ENCODE results near the gene TCERG1L.

The TCERG1L gene

DNA sequence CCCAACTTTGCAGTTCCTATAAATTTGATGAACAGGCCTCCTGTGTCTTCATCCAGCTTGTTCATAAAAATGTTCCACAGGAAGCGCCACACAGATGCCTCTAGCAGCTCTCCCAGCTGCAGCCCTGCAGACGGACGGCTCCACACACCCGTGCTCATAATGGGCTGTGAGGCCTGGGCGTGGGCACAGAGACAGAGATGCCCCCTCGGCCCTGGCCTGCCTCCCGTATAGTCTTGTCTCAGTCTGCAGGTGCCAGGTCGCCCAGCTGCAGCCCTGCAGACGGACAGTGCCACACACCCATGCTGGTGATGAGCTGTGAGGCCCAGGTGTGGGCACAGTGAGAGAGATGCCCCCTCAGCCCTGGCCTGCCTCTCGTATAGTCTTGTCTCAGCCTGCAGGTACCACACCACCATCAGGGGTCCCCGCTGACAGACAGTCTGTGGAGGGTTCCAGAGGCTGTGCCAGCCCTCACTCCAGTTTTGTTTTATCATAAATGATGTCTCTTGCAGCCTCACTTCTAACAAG is 189.9 kb downstream of the TCERG1L start:
- Histone ChIP-seq H3K4me3 (ENCODE audit: low read depth in 1 of 2, low read length in 2 of 2) (no peak overlapping the region), H3K9me3 (ENCODE audit: control insufficient read depth in 1 of 2, low read length in 2 of 2) (peaks cover 0 to 5% of the 10 kb centered on the region in 2 donors), H3K27me3 (ENCODE audit: low read depth, low read length) (no peaks in the 10 kb centered on the region), H3K4me1 (ENCODE audit: control insufficient read depth in 1 of 2, insufficient read depth in 2 of 2, low read length in 2 of 2) (no peaks in the 10 kb centered on the region), H3K27ac (ENCODE audit: low read length) (no peak overlapping the region), H3K36me3 (ENCODE audit: control insufficient read depth in 1 of 2, insufficient read depth in 2 of 2, low read length in 2 of 2) (no peaks in the 10 kb centered on the region)

DNA sequence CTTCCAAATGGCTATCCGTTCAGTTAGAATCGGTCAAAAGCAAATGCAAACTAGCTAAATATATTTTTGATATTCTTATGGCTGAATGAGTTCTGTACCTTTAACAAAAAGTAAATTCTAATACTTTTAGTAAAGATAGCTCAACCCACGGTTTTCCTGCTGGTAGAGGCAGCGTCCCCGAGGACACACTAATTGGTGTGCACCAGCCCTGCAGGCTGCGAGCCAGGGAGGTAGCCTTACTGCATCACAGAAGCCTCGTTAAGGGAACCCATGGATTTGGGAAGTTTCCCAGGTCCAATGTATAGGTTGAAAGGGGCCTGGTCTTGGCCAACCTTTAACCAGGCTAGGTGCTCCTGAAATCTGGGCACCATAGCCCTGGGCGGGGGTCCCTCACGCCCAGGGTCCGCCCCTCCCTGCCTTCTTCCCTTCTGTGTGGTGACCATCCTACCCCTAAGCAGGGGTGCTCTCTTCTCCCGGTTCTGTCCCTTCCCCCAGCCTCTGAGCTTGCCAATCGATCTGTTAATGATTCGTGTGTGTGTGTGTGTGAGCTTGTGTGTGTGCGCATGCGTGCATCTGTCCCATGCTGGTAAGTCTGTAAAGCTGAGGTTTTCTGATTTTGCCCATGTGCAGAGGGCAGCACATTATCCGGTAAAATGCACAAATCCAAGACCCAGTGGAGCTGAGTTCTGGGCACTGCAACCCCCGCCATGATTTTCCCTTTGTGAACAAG is 191.7 kb downstream of the TCERG1L start:
- Histone ChIP-seq H3K27me3 (ENCODE audit: low read depth, low read length) (no peaks in the 10 kb centered on the region), H3K27ac (ENCODE audit: low read length) (no peak overlapping the region), H3K4me1 (ENCODE audit: control insufficient read depth in 1 of 2, insufficient read depth in 2 of 2, low read length in 2 of 2) (no peaks in the 10 kb centered on the region)

GRCh38 chr10:131117416-131118212 is 193.9 kb downstream of the TCERG1L start:
- H3K9me3 ChIP-seq (ENCODE audit: control insufficient read depth in 1 of 2, low read length in 2 of 2), result peaks cover 0 to 5% of the 10 kb centered on the region in 2 donors

More for the DNA sequence above, 191.7 kb downstream of the TCERG1L start:
- Histone ChIP-seq H3K4me3 (ENCODE audit: low read depth in 1 of 2, low read length in 2 of 2) (no peak overlapping the region), H3K9me3 (ENCODE audit: control insufficient read depth in 1 of 2, low read length in 2 of 2) (peaks cover 0 to 5% of the 10 kb centered on the region in 2 donors), H3K36me3 (ENCODE audit: control insufficient read depth in 1 of 2, insufficient read depth in 2 of 2, low read length in 2 of 2) (no peaks in the 10 kb centered on the region)

GRCh38 chr10:131116991-131117375 is 194.5 kb downstream of the TCERG1L start:
- H3K27me3 ChIP-seq (ENCODE audit: low read depth, low read length), result no peaks in the 10 kb centered on the region
- H3K4me3 ChIP-seq (ENCODE audit: low read depth in 1 of 2, low read length in 2 of 2), result no peak overlapping the region
- no peaks in the 10 kb centered on the region for H3K36me3 ChIP-seq (ENCODE audit: control insufficient read depth in 1 of 2, insufficient read depth in 2 of 2, low read length in 2 of 2)
- H3K9me3 ChIP-seq (ENCODE audit: control insufficient read depth in 1 of 2, low read length in 2 of 2), result no peaks in the 10 kb centered on the region
- H3K27ac ChIP-seq (ENCODE audit: low read length), result no peak overlapping the region
- no peaks in the 10 kb centered on the region for H3K4me1 ChIP-seq (ENCODE audit: control insufficient read depth in 1 of 2, insufficient read depth in 2 of 2, low read length in 2 of 2)

More at GRCh38 chr10:131117416-131118212, 193.9 kb downstream of the TCERG1L start:
- H3K27me3 ChIP-seq (ENCODE audit: low read depth, low read length), result no peaks in the 10 kb centered on the region
- H3K36me3 ChIP-seq (ENCODE audit: control insufficient read depth in 1 of 2, insufficient read depth in 2 of 2, low read length in 2 of 2), result no peaks in the 10 kb centered on the region
- no peaks in the 10 kb centered on the region for H3K4me1 ChIP-seq (ENCODE audit: control insufficient read depth in 1 of 2, insufficient read depth in 2 of 2, low read length in 2 of 2)
- H3K4me3 ChIP-seq (ENCODE audit: low read depth in 1 of 2, low read length in 2 of 2), result no peak overlapping the region
- H3K27ac ChIP-seq (ENCODE audit: low read length), result no peak overlapping the region

- Histone ChIP-seq H3K27me3 (ENCODE audit: low read depth, low read length) (no peaks in the 10 kb centered on the region), H3K36me3 (ENCODE audit: control insufficient read depth in 1 of 2, insufficient read depth in 2 of 2, low read length in 2 of 2) (no peaks in the 10 kb centered on the region), H3K27ac (ENCODE audit: low read length) (no peak overlapping the region), H3K4me1 (ENCODE audit: control insufficient read depth in 1 of 2, insufficient read depth in 2 of 2, low read length in 2 of 2) (no peaks in the 10 kb centered on the region), H3K4me3 (ENCODE audit: low read depth in 1 of 2, low read length in 2 of 2) (no peak overlapping the region), H3K9me3 (ENCODE audit: control insufficient read depth in 1 of 2, low read length in 2 of 2) (no peaks in the 10 kb centered on the region)
Observed at GRCh38 chr10:131116216-131116990, 195.1 kb downstream of the TCERG1L start.

DNA sequence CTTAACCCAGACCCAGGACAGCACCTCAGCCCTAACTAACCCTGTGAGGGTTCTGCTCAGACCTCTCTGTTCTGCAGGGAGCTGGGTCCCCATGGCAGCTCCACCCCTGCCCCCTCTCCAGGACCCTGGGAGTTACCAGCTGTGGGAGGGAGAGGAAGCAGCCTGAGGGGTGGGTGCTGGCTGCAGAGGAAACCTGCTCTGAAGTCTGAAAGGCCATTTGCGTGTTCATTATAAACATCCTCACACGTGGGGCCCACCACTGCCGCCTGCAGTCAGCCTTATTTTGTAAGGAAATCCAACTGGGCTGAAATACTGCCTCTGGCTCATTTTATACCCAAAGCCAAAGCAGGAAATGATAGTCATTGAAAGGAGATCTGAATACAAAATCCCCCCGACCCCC is 195.7 kb downstream of the TCERG1L start:
- Histone ChIP-seq H3K4me3 (ENCODE audit: low read depth in 1 of 2, low read length in 2 of 2) (no peak overlapping the region), H3K27me3 (ENCODE audit: low read depth, low read length) (no peaks in the 10 kb centered on the region), H3K9me3 (ENCODE audit: control insufficient read depth in 1 of 2, low read length in 2 of 2) (no peaks in the 10 kb centered on the region), H3K4me1 (ENCODE audit: control insufficient read depth in 1 of 2, insufficient read depth in 2 of 2, low read length in 2 of 2) (no peaks in the 10 kb centered on the region), H3K27ac (ENCODE audit: low read length) (no peak overlapping the region), H3K36me3 (ENCODE audit: control insufficient read depth in 1 of 2, insufficient read depth in 2 of 2, low read length in 2 of 2) (no peaks in the 10 kb centered on the region)

DNA sequence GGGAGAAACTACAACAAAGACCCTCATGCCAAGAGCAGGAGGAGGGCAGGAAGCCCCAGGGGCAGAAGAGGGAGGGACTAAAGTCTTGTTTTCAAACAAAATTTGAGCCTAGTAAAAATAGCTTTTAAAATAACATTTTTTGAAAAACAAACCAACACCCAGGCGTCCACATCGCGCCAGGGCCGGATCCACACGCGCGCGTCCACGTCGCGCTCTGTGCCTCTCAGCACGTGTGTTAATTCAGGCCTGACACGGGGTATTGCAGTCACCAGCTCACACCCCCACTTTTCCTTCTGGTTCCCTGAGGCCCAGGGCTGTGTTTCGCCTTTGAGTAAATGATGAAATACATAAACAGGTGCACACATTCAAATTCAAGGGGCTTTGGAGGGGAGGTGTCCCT is 196.2 kb downstream of the TCERG1L start:
- H3K27ac ChIP-seq (ENCODE audit: low read length), result no peak overlapping the region
- no peak overlapping the region for H3K4me3 ChIP-seq (ENCODE audit: low read depth in 1 of 2, low read length in 2 of 2)
- H3K27me3 ChIP-seq (ENCODE audit: low read depth, low read length), result no peaks in the 10 kb centered on the region
- H3K36me3 ChIP-seq (ENCODE audit: control insufficient read depth in 1 of 2, insufficient read depth in 2 of 2, low read length in 2 of 2), result no peaks in the 10 kb centered on the region
- no peaks in the 10 kb centered on the region for H3K4me1 ChIP-seq (ENCODE audit: control insufficient read depth in 1 of 2, insufficient read depth in 2 of 2, low read length in 2 of 2)
- H3K9me3 ChIP-seq (ENCODE audit: control insufficient read depth in 1 of 2, low read length in 2 of 2), result no peaks in the 10 kb centered on the region

GRCh38 chr10:131114846-131115245 is 196.7 kb downstream of the TCERG1L start:
- H3K4me3 ChIP-seq (ENCODE audit: low read depth in 1 of 2, low read length in 2 of 2), result no peak overlapping the region
- no peaks in the 10 kb centered on the region for H3K27me3 ChIP-seq (ENCODE audit: low read depth, low read length)
- no peaks in the 10 kb centered on the region for H3K4me1 ChIP-seq (ENCODE audit: control insufficient read depth in 1 of 2, insufficient read depth in 2 of 2, low read length in 2 of 2)
- no peak overlapping the region for H3K27ac ChIP-seq (ENCODE audit: low read length)
- no peaks in the 10 kb centered on the region for H3K36me3 ChIP-seq (ENCODE audit: control insufficient read depth in 1 of 2, insufficient read depth in 2 of 2, low read length in 2 of 2)
- no peaks in the 10 kb centered on the region for H3K9me3 ChIP-seq (ENCODE audit: control insufficient read depth in 1 of 2, low read length in 2 of 2)

- Histone ChIP-seq H3K4me1 (ENCODE audit: control insufficient read depth in 1 of 2, insufficient read depth in 2 of 2, low read length in 2 of 2) (no peaks in the 10 kb centered on the region), H3K4me3 (ENCODE audit: low read depth in 1 of 2, low read length in 2 of 2) (no peak overlapping the region), H3K27me3 (ENCODE audit: low read depth, low read length) (no peaks in the 10 kb centered on the region), H3K9me3 (ENCODE audit: control insufficient read depth in 1 of 2, low read length in 2 of 2) (no peaks in the 10 kb centered on the region), H3K27ac (ENCODE audit: low read length) (no peak overlapping the region), H3K36me3 (ENCODE audit: control insufficient read depth in 1 of 2, insufficient read depth in 2 of 2, low read length in 2 of 2) (no peaks in the 10 kb centered on the region)
Observed at GRCh38 chr10:131113709-131114291, 197.7 kb downstream of the TCERG1L start.

DNA sequence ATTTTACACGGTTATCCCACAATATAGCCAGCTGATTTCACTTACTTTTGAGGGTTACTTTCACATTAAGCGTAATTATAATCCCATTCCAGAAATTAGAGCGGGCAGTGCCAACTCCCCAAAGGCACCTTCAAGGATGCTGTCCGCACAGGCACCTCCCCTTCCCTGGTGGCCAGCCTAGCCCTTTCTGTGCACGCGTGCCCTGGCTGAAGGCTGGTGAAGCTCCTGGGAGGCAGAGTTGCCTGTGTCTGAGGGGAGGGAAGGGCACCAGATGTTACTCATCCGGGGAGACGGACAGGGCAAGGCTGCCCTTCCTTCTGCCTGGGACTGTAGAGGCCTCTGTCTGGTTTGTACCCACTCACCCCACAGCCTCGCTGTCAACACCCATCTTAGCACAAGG is 198.4 kb downstream of the TCERG1L start:
- Histone ChIP-seq H3K4me3 (ENCODE audit: low read depth in 1 of 2, low read length in 2 of 2) (no peak overlapping the region), H3K4me1 (ENCODE audit: control insufficient read depth in 1 of 2, insufficient read depth in 2 of 2, low read length in 2 of 2) (no peaks in the 10 kb centered on the region), H3K36me3 (ENCODE audit: control insufficient read depth in 1 of 2, insufficient read depth in 2 of 2, low read length in 2 of 2) (no peaks in the 10 kb centered on the region), H3K27ac (ENCODE audit: low read length) (no peak overlapping the region), H3K27me3 (ENCODE audit: low read depth, low read length) (no peaks in the 10 kb centered on the region), H3K9me3 (ENCODE audit: control insufficient read depth in 1 of 2, low read length in 2 of 2) (no peaks in the 10 kb centered on the region)

GRCh38 chr10:131112691-131113090 is 198.8 kb downstream of the TCERG1L start:
- no peaks in the 10 kb centered on the region for H3K4me1 ChIP-seq (ENCODE audit: control insufficient read depth in 1 of 2, insufficient read depth in 2 of 2, low read length in 2 of 2)
- H3K27ac ChIP-seq (ENCODE audit: low read length), result no peak overlapping the region
- no peaks in the 10 kb centered on the region for H3K27me3 ChIP-seq (ENCODE audit: low read depth, low read length)
- no peaks in the 10 kb centered on the region for H3K36me3 ChIP-seq (ENCODE audit: control insufficient read depth in 1 of 2, insufficient read depth in 2 of 2, low read length in 2 of 2)
- H3K9me3 ChIP-seq (ENCODE audit: control insufficient read depth in 1 of 2, low read length in 2 of 2), result no peaks in the 10 kb centered on the region
- no peak overlapping the region for H3K4me3 ChIP-seq (ENCODE audit: low read depth in 1 of 2, low read length in 2 of 2)
